Measurements from ENCODE around the gene MCM9. TPM values are rescaled to one million over a fixed set of nuclear protein-coding genes. Genes with fewer than 3 reads are reported as not detected.

The MCM9 gene
- total RNA-seq, 1 experiment from 2014 or later, result 14.9 TPM

- TF ChIP-seq, protein P1, sequence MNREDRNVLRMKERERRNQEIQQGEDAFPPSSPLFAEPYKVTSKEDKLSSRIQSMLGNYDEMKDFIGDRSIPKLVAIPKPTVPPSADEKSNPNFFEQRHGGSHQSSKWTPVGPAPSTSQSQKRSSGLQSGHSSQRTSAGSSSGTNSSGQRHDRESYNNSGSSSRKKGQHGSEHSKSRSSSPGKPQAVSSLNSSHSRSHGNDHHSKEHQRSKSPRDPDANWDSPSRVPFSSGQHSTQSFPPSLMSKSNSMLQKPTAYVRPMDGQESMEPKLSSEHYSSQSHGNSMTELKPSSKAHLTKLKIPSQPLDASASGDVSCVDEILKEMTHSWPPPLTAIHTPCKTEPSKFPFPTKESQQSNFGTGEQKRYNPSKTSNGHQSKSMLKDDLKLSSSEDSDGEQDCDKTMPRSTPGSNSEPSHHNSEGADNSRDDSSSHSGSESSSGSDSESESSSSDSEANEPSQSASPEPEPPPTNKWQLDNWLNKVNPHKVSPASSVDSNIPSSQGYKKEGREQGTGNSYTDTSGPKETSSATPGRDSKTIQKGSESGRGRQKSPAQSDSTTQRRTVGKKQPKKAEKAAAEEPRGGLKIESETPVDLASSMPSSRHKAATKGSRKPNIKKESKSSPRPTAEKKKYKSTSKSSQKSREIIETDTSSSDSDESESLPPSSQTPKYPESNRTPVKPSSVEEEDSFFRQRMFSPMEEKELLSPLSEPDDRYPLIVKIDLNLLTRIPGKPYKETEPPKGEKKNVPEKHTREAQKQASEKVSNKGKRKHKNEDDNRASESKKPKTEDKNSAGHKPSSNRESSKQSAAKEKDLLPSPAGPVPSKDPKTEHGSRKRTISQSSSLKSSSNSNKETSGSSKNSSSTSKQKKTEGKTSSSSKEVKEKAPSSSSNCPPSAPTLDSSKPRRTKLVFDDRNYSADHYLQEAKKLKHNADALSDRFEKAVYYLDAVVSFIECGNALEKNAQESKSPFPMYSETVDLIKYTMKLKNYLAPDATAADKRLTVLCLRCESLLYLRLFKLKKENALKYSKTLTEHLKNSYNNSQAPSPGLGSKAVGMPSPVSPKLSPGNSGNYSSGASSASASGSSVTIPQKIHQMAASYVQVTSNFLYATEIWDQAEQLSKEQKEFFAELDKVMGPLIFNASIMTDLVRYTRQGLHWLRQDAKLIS (CRISPR knock-in tag; IDR thresholded peaks at IDR 0.05; ENCODE audit: borderline replicate concordance), result no peak
Observed at GRCh38 chr6:118764766-118765165, 170.2 kb downstream of the MCM9 start (continued).

Other genes with a start within 250 kb of the MCM9 start
- 30.9 to 36.7 TPM (median 32.0 TPM) in 3 replicates for gene ASF1A, start 41.0 kb downstream of the MCM9 start, total RNA-seq (2021)
- gene FAM184A, start 143.5 kb upstream of the MCM9 start, total RNA-seq (2021), result 13.3 to 19.2 TPM (median 16.2 TPM) in 3 replicates

Data from WTC11 (cell line).